ENCODE measurements around the gene ZRANB3. TPM values are rescaled to one million over a fixed set of nuclear protein-coding genes. Genes with fewer than 3 reads are reported as not detected.

ZRANB3 gene
- total RNA-seq, 1 experiment from 2014 or later = 12.0 TPM

- TF ChIP-seq EZH2phosphoT487 (IDR thresholded peaks at IDR 0.05; ENCODE audit: borderline replicate concordance) (no peak), TCF7L2 (IDR thresholded peaks at IDR 0.05; ENCODE audit: borderline replicate concordance, extremely low read depth, insufficient read depth, insufficient read length) (no peak), FOSL1 (IDR thresholded peaks at IDR 0.05; ENCODE audit: low read depth) (no peak), JUND (IDR thresholded peaks at IDR 0.05) (no peak), SRF (IDR thresholded peaks at IDR 0.05; ENCODE audit: low read depth) (no peak), SIN3A (IDR thresholded peaks at IDR 0.05; ENCODE audit: low read depth) (no peak), ELF1 (IDR thresholded peaks at IDR 0.05; ENCODE audit: borderline replicate concordance, low read depth) (no peak), EGR1 (IDR thresholded peaks at IDR 0.05; ENCODE audit: low read depth) (no peak), ZNF274 (IDR thresholded peaks at IDR 0.05; ENCODE audit: low read depth, low read length) (no peak), SP1 (IDR thresholded peaks at IDR 0.05; ENCODE audit: low read depth) (no peak), YY1 (IDR thresholded peaks at IDR 0.05; ENCODE audit: extremely low read depth, insufficient replicate concordance, low read depth, low read length) (no peak)
- Histone ChIP-seq H3K36me3 (ENCODE audit: control insufficient read depth in 1 of 2, insufficient read depth in 2 of 2, low read length in 2 of 2) (peaks cover 0 to 11% of the 10 kb centered on the region in 2 experiments; a peak in 2 of 4 replicates), H4K20me1 (ENCODE audit: insufficient read depth) (no peaks in the 10 kb centered on the region), H2AFZ (ENCODE audit: low read depth, low read length, poor library complexity, severe bottlenecking) (no peak overlapping the region), H3K4me3 (replicated peaks in 1 of 2; ENCODE audit: low read depth in 1 of 2, low read length in 2 of 2) (no peak overlapping the region), H3K9me2 (ENCODE audit: insufficient read depth) (no peaks in the 10 kb centered on the region), H3K9ac (ENCODE audit: low read length) (no peak overlapping the region), H3K4me2 (ENCODE audit: low read length) (no peak overlapping the region), H3K4me1 (ENCODE audit: control insufficient read depth in 1 of 2, insufficient read depth in 2 of 2, low read length in 2 of 2) (no peaks in the 10 kb centered on the region), H3K79me2 (ENCODE audit: insufficient read depth, low read length) (no peaks in the 10 kb centered on the region; the same call in 1 of the 2 replicates), H3K27ac (ENCODE audit: low read depth, low read length) (no peak overlapping the region), H3K9me3 (ENCODE audit: control insufficient read depth in 1 of 2, insufficient read depth in 1 of 2, low read depth in 1 of 2, low read length in 2 of 2) (no peaks in the 10 kb centered on the region), H3K27me3 (ENCODE audit: insufficient read depth, low read length) (no peaks in the 10 kb centered on the region)
- intact Hi-C loops (cut with micrococcal nuclease) = loop anchor here (10.0 kb wide), 1 partner anchor 158 kb away; no protein-coding TSS in a partner anchor
- DNase-seq (ENCODE audit: low read depth, low spot score) (no peak), ATAC-seq (no peak)
- ChIA-PET POLR2A (no interaction called here), RAD21 (ENCODE audit: low non-redundant PET in 1 of 2, low total read pairs in 2 of 2, uncharacterized antibody in 2 of 2, unreplicated experiment in 2 of 2) (no interaction called here), CTCF (no interaction called here)
- no TSS peak for BruUV-seq (replicated peaks)
Observed at GRCh38 chr2:135162377-135162776, 368.6 kb downstream of the ZRANB3 start.

GRCh38 chr2:135159191-135159590, 371.8 kb downstream of the ZRANB3 start:
- no TSS peak for BruUV-seq (replicated peaks)
- no peaks in the 10 kb centered on the region for H4K20me1 ChIP-seq (ENCODE audit: insufficient read depth)
- no peak overlapping the region for H3K4me2 ChIP-seq (ENCODE audit: low read length)
- H3K36me3 ChIP-seq (ENCODE audit: control insufficient read depth in 1 of 2, insufficient read depth in 2 of 2, low read length in 2 of 2) = peaks cover 0 to 5% of the 10 kb centered on the region in 2 experiments; a peak in 1 of 4 replicates
- DNase-seq (ENCODE audit: low read depth, low spot score) = no peak
- ChIA-PET RAD21 (ENCODE audit: low non-redundant PET in 1 of 2, low total read pairs in 2 of 2, uncharacterized antibody in 2 of 2, unreplicated experiment in 2 of 2) (no interaction called here), CTCF (no interaction called here), POLR2A (no interaction called here)
- no peaks in the 10 kb centered on the region for H3K9me3 ChIP-seq (ENCODE audit: control insufficient read depth in 1 of 2, insufficient read depth in 1 of 2, low read depth in 1 of 2, low read length in 2 of 2)
- intact Hi-C loops (cut with micrococcal nuclease) = no loop called here
- H3K9me2 ChIP-seq (ENCODE audit: insufficient read depth) = no peaks in the 10 kb centered on the region
- no peak overlapping the region for H3K9ac ChIP-seq (ENCODE audit: low read length)
- H3K4me1 ChIP-seq (ENCODE audit: control insufficient read depth in 1 of 2, insufficient read depth in 2 of 2, low read length in 2 of 2) = no peaks in the 10 kb centered on the region
- ATAC-seq = no peak
- H3K27ac ChIP-seq (ENCODE audit: low read depth, low read length) = no peak overlapping the region
- no peak overlapping the region for H2AFZ ChIP-seq (ENCODE audit: low read depth, low read length, poor library complexity, severe bottlenecking)
- H3K27me3 ChIP-seq (ENCODE audit: insufficient read depth, low read length) = no peaks in the 10 kb centered on the region
- H3K79me2 ChIP-seq (ENCODE audit: insufficient read depth, low read length) = no peaks in the 10 kb centered on the region; the same call in 1 of the 2 replicates
- H3K4me3 ChIP-seq (replicated peaks in 1 of 2; ENCODE audit: low read depth in 1 of 2, low read length in 2 of 2) = no peak overlapping the region
- TF ChIP-seq EZH2phosphoT487 (IDR thresholded peaks at IDR 0.05; ENCODE audit: borderline replicate concordance) (no peak), REST (IDR thresholded peaks at IDR 0.05; ENCODE audit: low read depth) (no peak), ZFX (IDR thresholded peaks at IDR 0.05) (no peak), ELF1 (IDR thresholded peaks at IDR 0.05; ENCODE audit: borderline replicate concordance, low read depth) (no peak), POLR2AphosphoS5 (IDR thresholded peaks at IDR 0.05; ENCODE audit: low read depth, low read length) (no peak), EZH2 (IDR thresholded peaks at IDR 0.05) (no peak), ZBTB33 (IDR thresholded peaks at IDR 0.05; ENCODE audit: extremely low read depth, insufficient replicate concordance, low read length) (no peak), JUND (IDR thresholded peaks at IDR 0.05) (no peak)
- TF ChIP-seq, protein P1, sequence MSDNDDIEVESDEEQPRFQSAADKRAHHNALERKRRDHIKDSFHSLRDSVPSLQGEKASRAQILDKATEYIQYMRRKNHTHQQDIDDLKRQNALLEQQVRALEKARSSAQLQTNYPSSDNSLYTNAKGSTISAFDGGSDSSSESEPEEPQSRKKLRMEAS (IDR thresholded peaks at IDR 0.05) = no peak

Data from HCT116 (cell line).